Transverse colon (tissue), 3 donors: ENCODE measurements around the gene PTPRD.

Source experiments
- CTCF ChIP-seq, 5 experiments: fragments of 200-600 bp in 3 of 5; fragments of 450-650 bp in 2 of 5; sonication (generic) in 3 of 5; IDR thresholded peaks; 1 replicate in 2 of 5; 2 replicates in 3 of 5; pipeline ENCODE4 v1.5.1; 2016 to 2017; ENCODE audit warnings: antibody characterized with exemption in 5 of 5, inconsistent platforms in 3 of 5, mild to moderate bottlenecking in 2 of 5, moderate library complexity in 1 of 5
- EP300 ChIP-seq: sonication (generic); formaldehyde crosslinking; IDR thresholded peaks from one replicate; pipeline ENCODE4 v1.6.1; 2017; ENCODE audit warnings: antibody characterized with exemption, low read depth
- POLR2A ChIP-seq: fragments of 450-650 bp; IDR thresholded peaks from one replicate; pipeline ENCODE4 v1.6.1; 2016; ENCODE audit warnings: antibody characterized with exemption, mild to moderate bottlenecking, moderate library complexity

DNA sequence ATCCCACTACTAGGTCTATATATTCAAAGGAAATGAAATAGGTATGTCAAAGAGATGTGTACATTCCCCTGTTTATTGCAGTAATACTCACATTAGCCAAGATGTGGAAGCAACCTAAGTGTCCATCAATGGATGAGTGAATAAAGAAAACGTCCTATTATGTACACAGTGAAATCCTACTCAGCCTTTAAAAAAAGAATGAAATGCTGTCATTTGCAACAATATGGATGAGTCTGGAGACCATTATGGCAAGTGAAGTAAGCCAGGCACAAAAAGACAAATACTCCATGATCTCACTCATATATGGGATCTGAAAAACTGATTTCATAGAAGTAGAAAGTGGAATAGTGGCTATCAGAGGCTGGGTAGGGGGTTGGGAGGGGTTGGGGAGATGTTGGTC, 1904.1 kb downstream of the PTPRD start:
- no peak for TF ChIP-seq CTCF (IDR thresholded peaks at IDR 0.05)
- TF ChIP-seq EP300 = no peak
- no peak for TF ChIP-seq POLR2A
